HG02642 (cell line): ENCODE measurements around the gene ELL.

Experiments
- ATAC-seq: cut with Tn5 transposase; IDR thresholded peaks from one replicate; pipeline ENCODE4 v1.9.1; 2021; ENCODE audit warnings: mild to moderate bottlenecking; ENCODE audit not compliant: unreplicated experiment, poor library complexity

ELL gene

GRCh38 chr19:18450931-18451836 lies 70.7 kb downstream of the ELL start:
- ATAC-seq = peak; percentile 56

- ATAC-seq = no peak
These were observed 71.6 kb downstream of the ELL start for GRCh38 chr19:18450021-18450930.

DNA sequence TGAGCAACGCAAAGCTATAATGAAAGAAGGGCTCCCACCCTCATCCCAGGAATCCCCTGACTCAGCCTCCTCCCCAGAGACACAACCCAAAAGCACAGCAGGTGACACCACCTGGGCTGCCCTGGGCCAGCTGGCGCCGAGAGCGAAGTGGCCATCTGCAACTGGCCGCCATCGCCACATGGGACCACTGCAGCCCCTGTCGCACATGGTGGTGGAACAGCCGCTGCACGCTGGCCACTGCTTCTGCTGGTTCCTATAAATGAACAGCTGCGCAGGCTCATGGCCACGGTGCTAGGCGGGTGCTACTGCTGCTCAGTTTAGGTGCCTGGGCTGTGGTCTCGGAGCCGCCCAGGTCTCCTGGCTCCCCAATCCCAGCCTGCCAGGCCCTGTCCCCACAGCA lies 72.3 kb downstream of the ELL start:
- no peak for ATAC-seq

DNA sequence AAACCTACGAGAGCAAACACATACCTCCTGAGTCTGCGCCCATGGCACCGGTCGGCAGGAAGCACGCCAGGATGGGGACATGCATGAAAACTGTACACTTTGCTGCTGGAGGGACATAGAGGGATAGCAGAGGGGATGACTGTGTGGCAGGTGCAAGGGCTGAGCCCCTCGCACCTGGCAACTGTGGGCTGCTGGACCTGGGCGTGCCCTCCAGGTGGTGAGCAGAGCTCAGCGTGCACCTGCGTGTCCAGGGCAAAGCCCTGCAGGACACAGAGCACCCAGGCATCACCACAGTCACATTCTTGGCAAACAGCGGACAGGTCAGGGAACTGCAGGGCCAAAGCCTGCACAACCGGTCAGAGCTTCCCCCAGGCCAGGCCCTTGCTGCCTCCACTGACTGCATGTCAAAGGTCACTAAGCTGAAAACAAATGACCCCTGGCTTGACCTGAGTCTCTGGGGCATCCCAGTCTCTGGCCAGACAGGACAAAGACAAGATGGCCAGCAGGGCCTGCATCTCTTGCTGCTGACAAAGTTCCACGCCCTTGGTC lies 75.0 kb downstream of the ELL start:
- no peak for ATAC-seq

DNA sequence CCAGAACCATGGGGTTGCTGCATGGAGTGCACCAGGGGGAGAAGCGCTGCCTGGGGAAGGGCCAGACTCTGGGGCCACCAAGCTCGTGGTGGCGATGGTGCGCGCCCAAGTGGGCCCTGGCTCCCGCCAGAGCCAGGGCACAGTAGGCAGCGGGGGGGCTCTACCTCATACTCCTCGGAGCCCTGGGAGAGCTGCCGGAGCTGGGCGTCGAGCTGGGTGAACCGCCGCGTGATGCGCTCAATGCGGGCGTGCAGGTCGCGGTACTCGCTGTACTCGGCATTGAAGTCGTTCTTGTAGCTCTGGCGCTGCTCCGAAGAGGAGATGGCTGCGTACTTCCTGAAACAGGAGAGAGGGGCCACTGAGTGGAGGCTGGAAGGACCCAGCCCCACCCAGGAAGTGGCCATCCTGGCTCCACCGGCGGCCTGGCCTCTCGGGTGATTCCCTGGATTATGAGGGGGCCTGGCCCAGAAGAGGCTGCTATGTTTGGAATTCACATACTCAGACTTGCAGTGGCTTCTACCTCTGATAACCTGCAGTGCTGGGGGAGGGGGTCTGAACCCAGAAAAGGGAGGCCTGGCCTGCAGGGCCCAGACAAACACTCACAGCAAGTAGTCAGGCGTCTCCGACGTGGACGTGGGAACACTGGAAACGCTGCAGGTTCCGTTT lies 75.6 kb downstream of the ELL start:
- no peak for ATAC-seq

- ATAC-seq = no peak
These were observed 76.5 kb downstream of the ELL start for GRCh38 chr19:18445262-18445948.

DNA sequence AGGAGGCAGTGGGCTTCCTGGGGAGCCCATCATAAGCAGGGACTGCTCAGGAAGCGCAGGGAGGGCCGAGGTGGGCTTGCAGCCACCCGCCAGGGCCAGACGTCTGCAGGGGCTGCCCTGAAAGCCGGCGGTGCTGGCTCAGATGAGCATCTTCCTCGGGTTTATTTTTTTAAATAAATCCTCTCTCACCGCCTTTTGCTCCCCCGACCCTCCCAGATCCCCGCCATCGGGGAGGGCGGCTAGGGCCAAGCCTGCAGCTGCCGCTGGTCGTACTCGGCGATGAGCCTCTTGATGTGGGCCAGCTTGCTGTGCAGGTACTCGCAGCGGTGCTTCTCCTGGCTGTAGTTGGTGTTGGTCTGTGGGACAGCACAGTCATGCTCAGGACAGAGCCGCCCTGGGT lies 77.4 kb downstream of the ELL start:
- no peak for ATAC-seq

DNA sequence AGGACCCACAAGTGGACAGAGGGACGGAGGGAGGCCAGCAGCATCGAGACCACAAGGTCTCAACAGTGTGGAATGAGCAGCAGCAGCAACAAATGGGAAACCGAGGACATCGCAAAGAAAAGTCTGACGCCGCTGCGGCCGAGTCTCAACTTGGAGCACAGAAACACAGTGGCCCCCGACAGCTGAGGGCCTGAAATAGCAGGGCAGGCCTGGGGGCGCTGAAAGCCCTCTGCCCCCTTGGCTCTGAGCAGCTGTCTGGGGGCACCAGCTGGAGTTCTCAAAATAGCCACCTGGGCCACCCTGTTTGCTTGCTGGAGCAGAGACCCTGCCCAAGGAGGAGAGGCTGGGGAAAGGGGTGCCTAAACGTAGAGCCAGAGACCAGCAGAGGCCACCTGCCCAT lies 78.0 kb downstream of the ELL start:
- no peak for ATAC-seq

- no peak for ATAC-seq
These were observed 78.5 kb downstream of the ELL start for GRCh38 chr19:18443406-18443805.

DNA sequence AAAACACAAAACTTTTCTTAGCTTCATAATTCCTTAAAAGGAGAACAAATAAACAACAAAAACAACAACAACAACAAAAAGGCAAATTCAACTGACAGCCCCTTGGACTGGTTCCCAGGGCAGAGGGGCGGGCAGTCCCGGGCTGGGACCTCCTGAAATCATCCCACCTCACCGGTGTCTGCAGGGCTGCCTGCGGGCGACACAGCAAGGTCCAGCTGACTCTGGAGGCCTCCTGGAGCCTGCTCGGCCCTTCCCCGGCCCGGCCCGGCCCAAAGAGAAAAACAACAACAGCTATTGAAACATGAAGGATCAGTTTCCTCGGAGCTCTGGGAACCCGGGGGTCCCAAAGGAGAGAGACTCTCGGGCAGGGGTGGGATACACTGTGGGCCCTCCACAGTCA lies 78.9 kb downstream of the ELL start:
- no peak for ATAC-seq

- no peak for ATAC-seq
These were observed 79.8 kb downstream of the ELL start for GRCh38 chr19:18441804-18442788.

DNA sequence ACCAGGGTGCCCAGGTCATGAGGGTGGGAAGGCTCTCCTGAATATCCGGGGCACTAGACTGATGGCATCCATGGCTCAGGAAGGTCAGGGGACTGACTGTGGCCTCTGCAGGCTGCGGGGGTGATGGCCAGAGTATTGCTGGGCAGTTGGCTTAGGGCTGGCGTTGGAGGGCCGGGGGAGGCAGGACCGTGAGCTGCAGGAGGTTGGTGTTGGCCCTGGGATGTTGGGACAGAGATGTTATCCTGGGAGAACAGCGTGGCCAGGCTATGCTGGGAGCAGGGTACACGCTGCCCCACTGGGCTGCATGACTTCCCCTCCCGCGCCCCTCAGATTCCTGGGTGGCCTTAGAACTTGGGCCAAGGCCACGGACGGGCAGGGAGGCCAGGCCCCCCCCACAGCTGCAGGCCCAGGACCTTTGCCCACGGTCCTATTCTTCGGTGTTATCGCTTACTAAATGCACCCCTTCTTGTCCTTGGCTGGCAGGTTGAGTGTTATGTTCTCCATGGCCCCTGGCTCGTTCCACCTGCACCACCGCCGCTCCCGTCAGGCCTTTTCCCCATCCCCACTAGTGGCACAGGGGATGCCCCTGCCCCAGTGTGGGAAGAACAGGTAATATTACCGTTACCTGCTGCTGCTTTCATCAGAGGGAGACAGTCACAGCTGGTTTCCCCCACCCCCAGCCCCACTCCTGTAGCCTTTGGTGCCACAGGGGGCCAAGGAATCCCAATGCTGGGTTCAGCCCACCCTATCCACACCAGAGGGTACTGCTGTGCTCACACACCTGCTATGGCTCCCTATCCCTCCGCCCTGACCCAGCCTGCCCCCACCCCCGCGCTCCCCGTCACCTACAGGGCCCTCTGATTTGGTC lies 80.7 kb downstream of the ELL start:
- no peak for ATAC-seq

DNA sequence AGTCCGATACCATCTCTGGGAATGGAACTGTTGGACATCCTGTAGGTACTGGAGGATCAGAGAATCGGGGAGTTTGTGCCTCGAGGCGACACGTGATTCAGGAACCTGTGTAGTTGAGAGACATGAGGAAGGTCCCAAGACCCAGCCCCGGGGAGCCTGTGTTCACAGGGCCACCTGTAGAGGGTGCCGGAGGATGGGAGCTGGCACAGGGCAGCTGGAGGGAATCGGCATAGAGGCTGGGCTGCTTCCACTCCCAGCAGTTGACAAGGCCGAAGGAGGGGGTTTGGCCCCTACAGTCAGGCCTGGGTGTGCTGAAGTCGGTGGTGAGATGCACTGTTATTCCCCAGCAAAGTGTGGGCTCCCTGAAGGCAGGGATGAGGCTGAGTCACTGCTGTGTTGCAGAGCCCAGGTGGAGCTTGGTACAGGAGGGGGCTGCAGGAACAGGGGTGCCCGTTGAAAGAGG lies 81.4 kb downstream of the ELL start:
- ATAC-seq = no peak

- no peak for ATAC-seq
These were observed 82.0 kb downstream of the ELL start for GRCh38 chr19:18439910-18440237.

DNA sequence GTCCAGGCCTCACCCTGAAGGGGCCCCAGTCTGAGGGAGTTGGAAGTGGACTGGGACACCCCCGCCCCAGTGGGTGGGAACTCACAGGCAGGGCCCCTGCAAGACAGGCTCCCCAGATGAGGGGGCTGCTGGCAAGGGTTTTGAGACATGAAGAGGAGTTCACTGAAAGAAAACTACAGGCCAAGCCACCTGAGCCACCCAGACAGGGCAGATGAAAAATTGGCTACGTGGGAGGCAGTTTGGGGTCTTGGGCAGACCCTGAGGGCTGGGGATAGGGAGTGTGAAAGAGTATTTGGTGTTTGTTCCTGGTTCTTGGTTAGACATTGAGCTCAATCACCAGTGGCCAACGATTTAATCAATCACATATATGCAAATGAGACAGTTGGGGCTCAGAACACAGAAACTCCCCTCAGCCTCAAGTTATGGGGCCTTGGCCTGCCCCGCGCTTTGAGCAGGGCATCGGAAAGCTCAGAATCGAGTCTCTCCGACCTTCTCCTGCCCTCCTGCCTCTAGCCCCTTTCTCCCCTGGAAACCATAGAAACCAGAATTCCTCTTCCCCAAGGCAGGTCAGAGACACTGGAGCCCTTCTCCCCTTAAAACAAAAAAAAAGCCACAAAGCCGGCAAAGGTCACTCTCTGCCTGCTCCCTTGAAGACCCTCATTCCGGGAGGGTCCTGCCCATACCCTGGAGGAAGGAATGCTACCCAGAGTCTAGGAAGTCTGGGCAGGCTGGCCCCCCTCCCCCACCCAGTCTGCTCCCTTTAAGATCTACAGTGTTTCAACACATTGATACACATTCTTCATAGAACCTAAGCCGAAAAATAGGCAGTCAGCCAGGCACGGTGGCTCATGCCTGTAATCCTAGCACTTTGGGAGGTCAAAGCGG lies 82.6 kb downstream of the ELL start:
- ATAC-seq = no peak

DNA sequence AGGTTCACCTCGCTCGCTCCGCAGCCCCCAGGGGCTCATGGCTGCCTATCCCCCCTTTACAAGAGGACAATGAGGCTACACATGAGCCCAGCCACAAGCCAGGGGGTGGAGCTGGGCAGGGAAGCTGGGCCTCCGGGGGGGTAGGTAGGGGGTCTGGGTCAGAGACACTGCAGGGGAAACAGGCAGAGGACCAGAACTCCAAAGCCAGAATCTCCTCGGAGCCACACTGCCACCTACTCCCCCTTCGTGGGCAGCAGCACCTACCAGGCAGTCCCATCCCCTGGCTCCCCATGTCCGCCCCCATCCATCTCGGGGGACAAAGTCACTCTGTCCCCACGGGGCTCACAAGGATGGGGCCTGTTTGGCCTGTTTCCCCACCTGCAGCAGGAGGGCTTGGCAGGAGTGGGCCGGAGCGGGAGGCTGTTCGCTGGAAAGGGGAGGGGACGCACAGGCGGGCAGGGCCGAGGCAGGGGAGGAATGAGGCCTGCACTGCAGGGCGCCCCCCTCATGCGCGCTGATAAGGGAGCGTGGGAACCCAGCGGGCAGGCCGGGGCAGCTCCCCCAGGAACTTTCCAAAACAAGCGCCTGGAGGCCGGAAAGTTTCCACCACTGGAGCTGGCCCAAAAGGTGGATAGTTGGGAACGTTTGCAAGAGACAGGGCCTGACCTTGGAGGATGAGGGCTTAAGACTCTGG lies 83.4 kb downstream of the ELL start:
- ATAC-seq = no peak
